GM12878 (cell line): ENCODE measurements around the gene PSMD8. TPM values are rescaled to one million over a fixed set of nuclear protein-coding genes. Genes with fewer than 3 reads are reported as not detected.

Experiments
- ATAC-seq: fragments of 200-7000 bp; cut with Tn5 transposase; 3 replicates; pipeline ENCODE4 v1.9.1; 2020; ENCODE audit warnings: mild to moderate bottlenecking, moderate library complexity
- BruUV-seq: library from RNA; stranded (reverse); fragments of 400-500 nt; replicated peaks from 2 replicates; lab custom pipeline; 2021; lab: Mats Ljungman, UMichigan
- CTCF ChIA-PET: fragments of 300-600 bp; sonication (Branson Sonifier 250); formaldehyde crosslinking; extraction: SDS; loops from one replicate; lab custom pipeline; 2021; ENCODE audit warnings: inconsistent platforms; lab: Yijun Ruan, JAX
- POLR2A ChIA-PET: fragments of 350-600 bp; formaldehyde crosslinking; extraction: SDS; loops from one replicate; lab custom pipeline; 2021; ENCODE audit warnings: inconsistent platforms; lab: Charles Lee
- RAD21 ChIA-PET: fragments of 300-600 bp; sonication (Branson Sonifier 250); formaldehyde crosslinking; loops from one replicate; lab custom pipeline; 2023; ENCODE audit warnings: antibody characterized with exemption; ENCODE audit not compliant: unreplicated experiment; lab: Charles Lee
- SMC1A ChIA-PET: fragments of 300-600 bp; sonication (Branson Sonifier 250); formaldehyde crosslinking; loops from one replicate; lab custom pipeline; 2023; ENCODE audit not compliant: unreplicated experiment, uncharacterized antibody; lab: Charles Lee
- DNase-seq: peaks from one replicate; pipeline ENCODE4 v3.0.0-alpha.2; 2011; ENCODE audit warnings: low read depth, low spot score
- FAIRE-seq: peaks from 3 replicates; lab custom pipeline; 2011; peaks lifted over from hg19 to GRCh38; lab: Jason Lieb, UNC
- H2AFZ ChIP-seq: 2 replicates; pipeline ENCODE4 v1.6.0; 2011; ENCODE audit warnings: low read depth, low read length, control low read depth; ENCODE audit not compliant: control insufficient read depth
- H3K27ac ChIP-seq: 2 replicates; pipeline ENCODE4 v1.5.1; 2011; ENCODE audit warnings: control low read depth; ENCODE audit not compliant: control insufficient read depth, insufficient read depth
- H3K27me3 ChIP-seq, 2 experiments: replicated peaks in 1 of 2; 2 replicates each; pipeline versions ENCODE4 v1.6.0 to v1.6.1; 2011; ENCODE audit warnings: low read length in 1 of 2; ENCODE audit not compliant: control insufficient read depth in 2 of 2, insufficient read depth in 2 of 2
- H3K36me3 ChIP-seq, 2 experiments: 2 replicates each; pipeline ENCODE4 v1.5.1; 2011; ENCODE audit warnings: low read length in 1 of 2; ENCODE audit not compliant: control insufficient read depth in 2 of 2, insufficient read depth in 2 of 2
- H3K4me1 ChIP-seq: 2 replicates; pipeline ENCODE4 v1.6.1; 2011; ENCODE audit warnings: mild to moderate bottlenecking, low read length, moderate library complexity, mixed read lengths; ENCODE audit not compliant: control insufficient read depth, insufficient read depth
- H3K4me2 ChIP-seq: 2 replicates; pipeline ENCODE4 v1.6.0; 2011; ENCODE audit warnings: control low read depth; ENCODE audit not compliant: control insufficient read depth, insufficient read depth
- H3K4me3 ChIP-seq: fragments of 200-600 bp; sonication (generic); 2 replicates; pipeline ENCODE4 v1.5.1; 2016
- H3K79me2 ChIP-seq: 2 replicates; pipeline ENCODE4 v1.6.0; 2011; ENCODE audit warnings: low read length; ENCODE audit not compliant: control insufficient read depth, insufficient read depth
- H3K9ac ChIP-seq: 2 replicates; pipeline ENCODE4 v1.8.0; 2011; ENCODE audit warnings: low read length, control low read depth, mixed read lengths; ENCODE audit not compliant: control insufficient read depth, insufficient read depth
- H3K9me3 ChIP-seq: replicated peaks from 3 replicates; pipeline ENCODE4 v1.5.1; 2011; ENCODE audit warnings: mild to moderate bottlenecking, low read length; ENCODE audit not compliant: control insufficient read depth, insufficient read depth
- H4K20me1 ChIP-seq: 2 replicates; pipeline ENCODE4 v1.6.0; 2011; ENCODE audit not compliant: control insufficient read depth, insufficient read depth
- BCL11A ChIP-seq: IDR thresholded peaks from 2 replicates; pipeline ENCODE4 v1.6.1; 2011; ENCODE audit warnings: low read depth, low read length
- DPF2 ChIP-seq: fragments of 450-650 bp; IDR thresholded peaks from 2 replicates; pipeline ENCODE4 v1.6.1; 2017; ENCODE audit warnings: mild to moderate bottlenecking
- POLR2A ChIP-seq: IDR thresholded peaks from 2 replicates; pipeline ENCODE4 v1.6.1; 2011; ENCODE audit warnings: low read depth, mild to moderate bottlenecking, low read length
- POLR2AphosphoS5 ChIP-seq: IDR thresholded peaks from 2 replicates; pipeline ENCODE4 v1.6.1; 2011; ENCODE audit warnings: mild to moderate bottlenecking, low read length, inconsistent platforms
- STAT1 ChIP-seq: fragments of 450-650 bp; conservative IDR thresholded peaks from 2 replicates; pipeline ENCODE4 v1.6.1; 2014; ENCODE audit warnings: antibody characterized with exemption, mild to moderate bottlenecking
- TCF12 ChIP-seq: IDR thresholded peaks from 2 replicates; pipeline ENCODE4 v1.6.1; 2011; ENCODE audit warnings: low read depth, mild to moderate bottlenecking, low read length
- WGBS: methylation state at CpG from one replicate; pipeline ENCODE4 v1.1.6; 2016; ENCODE audit warnings: low lambda C conversion rate; ENCODE audit not compliant: insufficient replicate concordance, insufficient coverage; ENCODE audit errors: missing lambda C conversion rate; 5-methylcytosine and 5-hydroxymethylcytosine counted together
- in situ Hi-C: fragments of 300-500 bp; cut with MboI; formaldehyde crosslinking; loops from 9 replicates; pipeline ENCODE4 v1.14.3; 2018; ENCODE audit warnings: mixed read lengths
- intact Hi-C: fragments of 100-400 bp; cut with micrococcal nuclease; formaldehyde crosslinking; loops from one replicate; pipeline ENCODE4 v1.14.2; 2022; ENCODE audit not compliant: unreplicated experiment
- polyA plus RNA-seq, 11 experiments: library from polyadenylated mRNA; depleted of rRNA in 4 of 11; unstranded in 6 of 11; stranded (reverse) in 5 of 11; fragments of >200 nt; fragmentation: Nextera tagmentation in 4 of 11; fragmentation: Illumina TruSeq in 1 of 11; extraction: Ambion mirVana in 4 of 11; extraction: Trizol in 1 of 11; gene quantifications; 1 replicate in 1 of 11; 2 replicates in 10 of 11; pipeline versions ENCODE4 v1.2.1 to v1.2.3, GENCODE V29; 2011 to 2016; ENCODE audit warnings: inconsistent platforms in 2 of 11, missing spikeins in 2 of 11, low read depth in 1 of 11
- total RNA-seq, 4 experiments: library from RNA; depleted of rRNA in 3 of 4; stranded (reverse); fragments of >200 nt in 3 of 4; fragmentation: Illumina TruSeq in 1 of 4; extraction: Trizol in 1 of 4; gene quantifications; 2 replicates each; pipeline versions ENCODE4 v1.2.1 to v1.2.3, GENCODE V29; 2013 to 2021

PSMD8 gene
- total and polyA plus RNA-seq, 10 of the 15 experiments (the other 5 are each of a cell fraction or from before 2014, with no cell fraction given): 81.2 to 409 (median 268) TPM

DNA sequence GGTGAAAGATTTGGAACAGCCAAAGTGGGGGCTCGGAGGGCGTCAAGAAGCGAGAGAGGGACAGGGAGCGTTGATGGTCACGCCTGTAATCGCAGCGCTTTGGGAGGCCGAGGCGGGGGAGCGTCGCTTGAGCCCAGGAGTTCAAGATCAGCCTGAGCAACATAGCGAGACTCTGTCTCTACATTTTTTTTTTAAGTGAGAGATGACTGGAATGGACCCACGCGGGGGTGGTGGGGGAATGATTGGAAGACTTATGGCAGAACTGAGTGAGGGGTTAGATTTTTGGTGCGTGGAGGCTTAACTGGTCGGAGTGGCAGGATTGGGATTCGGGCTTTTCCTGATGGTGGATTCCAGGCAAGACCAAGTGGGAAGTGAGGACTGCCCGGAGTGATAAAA lies 725 bp downstream of the PSMD8 start:
- in situ Hi-C loops (no loop called here), intact Hi-C loops (no loop called here)
- FAIRE-seq: no peak
- peak overlapping the region; percentile 88 for H3K27ac ChIP-seq
- CTCF ChIA-PET: interaction anchor here (0.6 to 2.8 kb wide), 4 partner anchors 15 to 129 kb away, joined by 3 to 25 read pairs (median 4); partner anchors contain the start of gene FAM98C
- peak; percentile 30 for ATAC-seq
- no peaks in the 10 kb centered on the region for H3K27me3 ChIP-seq
- H3K9me3 ChIP-seq: no peaks in the 10 kb centered on the region
- no peaks in the 10 kb centered on the region for H4K20me1 ChIP-seq
- POLR2A ChIA-PET: interaction anchor here (1.0 to 2.6 kb wide), 3 partner anchors 12 to 482 kb away, joined by 3 to 26 read pairs (median 3); partner anchors contain the start of genes CATSPERG and GGN
- peaks cover 2 to 10% of the 10 kb centered on the region in 2 experiments; a peak in 3 of 4 replicates for H3K36me3 ChIP-seq
- H2AFZ ChIP-seq: peak overlapping the region; percentile 96
- TF ChIP-seq DPF2 (no peak), BCL11A (0 out of 2 replicates have a peak, but pooled peaks have one; percentile 9), STAT1 (0 out of 2 replicates have a peak, but pooled peaks have one; percentile 3)
- 2% methylated on average over 18 of the region's 18 CpGs for WGBS
- peak overlapping the region; percentile 97 for H3K4me2 ChIP-seq
- RAD21 ChIA-PET: interaction anchor here (1.2 to 4.8 kb wide), 2 partner anchors 13 to 28 kb away, joined by 5 to 46 read pairs; partner anchors contain the start of genes FAM98C and GGN
- H3K4me3 ChIP-seq: peak overlapping the region; percentile 81
- peak overlapping the region; percentile 89 for H3K9ac ChIP-seq
- no TSS peak for BruUV-seq
- peaks cover 28% of the 10 kb centered on the region for H3K79me2 ChIP-seq
- SMC1A ChIA-PET: interaction anchor here (1.0 to 1.7 kb wide), 4 partner anchors 130 to 273 kb away, joined by 4 to 6 read pairs (median 6); partner anchors contain the start of gene ACTN4
- peaks cover 14% of the 10 kb centered on the region for H3K4me1 ChIP-seq
- DNase-seq: no peak

DNA sequence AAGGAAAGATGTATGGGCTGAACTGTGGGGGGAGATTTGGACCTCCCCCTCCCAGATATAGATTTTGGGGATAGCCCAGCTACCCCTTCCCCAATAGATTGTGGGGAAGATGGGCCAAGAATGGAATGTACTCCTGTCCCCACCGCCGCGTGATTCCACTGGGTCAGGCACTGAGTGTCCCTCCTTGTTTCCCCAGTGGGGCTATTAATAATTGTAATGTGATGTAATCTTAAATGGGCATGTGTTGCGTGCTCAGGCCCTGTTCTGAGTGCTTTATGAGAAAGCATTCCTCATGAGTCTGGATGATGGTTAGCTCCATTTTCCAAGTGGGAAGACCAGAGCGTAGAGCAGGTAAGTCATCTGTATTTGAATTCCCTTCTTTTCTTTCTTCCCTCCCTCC lies 1.4 kb downstream of the PSMD8 start:
- H3K4me3 ChIP-seq: peak overlapping the region; percentile 81
- intact Hi-C loops: no loop called here
- H3K9me3 ChIP-seq: no peaks in the 10 kb centered on the region
- ATAC-seq: no peak
- H4K20me1 ChIP-seq: 0 out of 2 replicates have a peak, but pooled peaks cover under 1% of the 10 kb centered on the region
- no peak overlapping the region for H2AFZ ChIP-seq
- DNase-seq: no peak
- peak overlapping the region; percentile 89 for H3K9ac ChIP-seq
- H3K36me3 ChIP-seq: peaks cover 6 to 12% of the 10 kb centered on the region in 2 experiments; a peak in 3 of 4 replicates
- no peaks in the 10 kb centered on the region for H3K27me3 ChIP-seq
- H3K27ac ChIP-seq: peak overlapping the region; percentile 88
- RAD21 ChIA-PET: interaction anchor here (0.6 to 4.8 kb wide), 4 partner anchors 27 to 276 kb away, joined by 4 to 46 read pairs (median 4); partner anchors contain the start of genes CATSPERG and FAM98C
- POLR2A ChIA-PET: interaction anchor here (0.6 to 2.6 kb wide), 3 partner anchors 12 to 40 kb away, joined by 3 to 26 read pairs (median 4); partner anchors contain the start of genes CATSPERG and GGN
- H3K4me2 ChIP-seq: peak overlapping the region; percentile 97
- TF ChIP-seq TCF12 (no peak), POLR2AphosphoS5 (0 out of 2 replicates have a peak, but pooled peaks have one; percentile 22), POLR2A (peak; percentile 27; the same call in 1 of the 2 replicates)
- TF ChIP-seq, all 136 proteins: peak for 2
- BruUV-seq: no TSS peak
- Histone ChIP-seq H3K79me2 (peaks cover 28% of the 10 kb centered on the region), H3K4me1 (peaks cover 14% of the 10 kb centered on the region)
- in situ Hi-C loops: no loop called here
- FAIRE-seq: no peak
- WGBS: 80% methylated on average over 5 of the region's 5 CpGs
- ChIA-PET CTCF (interaction anchor here (1.0 to 2.8 kb wide), 2 partner anchors 28 to 474 kb away, joined by 4 to 25 read pairs; partner anchors contain the start of gene FAM98C), SMC1A (interaction anchor here (1.0 kb wide), 1 partner anchor 45 kb away, joined by 3 read pairs; no protein-coding TSS in a partner anchor)
